NOMO-1 treated with dmso at 0.1 percent for 144 hours (cell line): ENCODE results near the gene TMEM126A.

Source experiments
- DNase-seq: peaks from one replicate; lab custom pipeline; 2025; ENCODE audit not compliant: unreplicated experiment; lab: John Stamatoyannopoulos, UW

TMEM126A gene

DNA sequence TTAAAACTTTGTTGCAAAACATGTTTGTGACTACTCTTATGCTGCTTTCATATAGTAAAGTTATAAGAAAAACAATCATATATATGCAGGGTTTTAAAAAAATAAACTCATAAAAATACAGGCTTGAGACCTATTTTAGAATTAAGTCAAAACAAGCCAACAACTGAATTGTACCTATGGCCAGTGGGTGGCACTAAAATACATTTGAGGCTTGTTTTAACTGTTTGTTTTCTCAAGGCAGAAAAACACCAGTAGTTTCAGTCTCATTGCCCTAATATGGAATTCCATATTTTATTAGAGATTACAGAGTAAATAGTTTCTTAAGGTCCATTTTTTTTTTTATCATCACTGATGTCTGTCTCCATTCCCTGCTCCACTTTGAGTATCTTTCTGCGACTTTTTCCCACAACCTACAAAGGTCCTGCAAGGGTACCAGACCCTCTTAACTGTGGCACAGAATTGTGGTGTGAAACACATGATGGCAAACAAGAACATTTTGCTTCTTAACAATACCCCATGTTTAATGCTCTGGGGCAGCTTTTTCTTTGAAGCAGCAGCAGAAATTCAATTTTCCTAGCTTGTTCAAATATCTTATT is 46.7 kb downstream of the TMEM126A start:
- no peak for DNase-seq

DNA sequence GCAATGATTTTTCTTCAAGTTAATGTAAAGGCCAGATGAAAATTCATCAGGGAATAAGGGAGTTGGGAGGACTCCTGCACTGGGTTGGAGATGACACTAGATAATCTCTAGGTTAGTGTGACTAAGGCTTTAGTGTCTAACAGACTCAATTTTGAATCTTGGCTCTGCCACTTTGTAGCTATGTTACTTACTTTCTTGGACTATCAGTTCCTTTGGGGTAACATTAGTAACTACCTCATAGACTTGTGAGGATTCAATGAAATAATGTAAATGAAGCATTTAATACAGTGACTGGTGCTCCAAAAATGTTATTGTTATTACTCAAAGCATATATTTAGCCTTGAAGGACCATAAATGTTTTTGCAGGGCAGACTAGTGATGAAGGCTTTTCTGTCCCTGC is 47.8 kb downstream of the TMEM126A start:
- DNase-seq = no peak

DNA sequence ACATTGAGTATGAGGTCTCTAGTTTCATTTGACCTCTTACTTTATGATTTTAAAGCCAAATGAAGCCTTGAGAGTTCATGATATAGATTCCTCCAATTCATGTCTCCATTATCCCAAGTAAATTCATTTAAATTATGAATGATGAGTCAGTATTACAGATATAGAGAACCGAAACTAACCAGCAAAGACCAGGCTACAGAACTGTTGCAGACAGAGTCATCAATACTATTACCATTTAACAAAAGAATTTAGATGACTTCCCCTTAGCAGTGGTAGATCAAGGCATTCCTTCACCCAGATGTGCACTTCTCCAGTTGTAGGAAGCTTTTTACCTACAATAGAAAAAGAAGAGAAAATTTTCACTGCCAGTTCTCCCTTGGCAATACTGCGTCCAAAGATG is 50.0 kb downstream of the TMEM126A start:
- DNase-seq = no peak

DNA sequence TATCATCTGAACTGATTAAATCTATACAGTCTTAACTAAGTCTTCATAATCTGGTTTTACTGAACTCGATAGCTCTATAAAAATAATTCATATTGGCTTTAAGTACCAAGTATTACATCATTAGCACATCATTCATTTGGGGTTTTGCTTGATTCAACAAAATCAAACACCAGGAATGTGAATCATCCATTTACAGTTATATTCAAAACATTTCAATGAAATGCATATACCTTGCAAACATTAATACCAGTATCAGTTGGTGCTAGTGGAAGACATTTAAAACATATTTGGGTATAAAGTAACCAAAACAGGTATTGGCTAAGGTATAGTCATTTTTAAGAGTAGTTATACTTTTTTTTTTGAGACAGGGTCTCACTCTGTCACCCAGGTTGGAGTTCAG is 50.4 kb downstream of the TMEM126A start:
- DNase-seq = no peak

DNA sequence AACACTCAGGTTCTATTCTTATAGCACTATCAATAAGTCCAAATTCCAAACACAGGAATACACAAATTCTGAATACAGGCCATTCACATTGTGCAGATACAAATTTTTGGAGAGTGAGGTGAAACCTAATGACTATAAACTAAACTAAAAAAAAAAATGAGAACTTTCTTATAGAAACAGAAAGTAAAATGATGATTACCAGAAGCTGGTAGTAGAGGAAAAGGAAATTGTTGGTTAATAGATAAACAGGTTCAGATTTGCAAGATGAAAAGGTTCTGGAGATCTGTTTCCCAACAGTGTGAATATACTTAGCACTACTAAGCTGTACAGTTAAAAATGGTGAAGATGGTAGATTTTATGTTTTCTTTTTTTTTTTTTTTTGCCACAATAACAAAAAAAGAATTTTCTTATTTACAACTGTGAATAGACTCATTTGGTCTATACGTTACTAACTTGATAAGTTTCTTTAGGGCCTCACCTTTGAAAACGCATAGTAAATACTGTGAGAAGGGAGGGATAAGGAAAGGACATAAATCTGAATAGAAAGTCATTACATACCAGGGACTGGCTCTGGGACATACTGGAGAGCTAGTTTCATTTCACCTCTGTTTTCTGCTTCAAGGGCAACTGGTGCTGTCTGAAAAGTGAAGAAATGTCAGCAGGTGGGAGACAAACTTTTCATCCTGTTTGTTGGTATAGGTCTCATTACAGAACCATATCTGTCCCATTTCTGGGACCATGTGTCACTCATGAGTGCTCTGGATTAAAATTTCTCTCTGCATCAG is 52.4 kb downstream of the TMEM126A start:
- no peak for DNase-seq

DNA sequence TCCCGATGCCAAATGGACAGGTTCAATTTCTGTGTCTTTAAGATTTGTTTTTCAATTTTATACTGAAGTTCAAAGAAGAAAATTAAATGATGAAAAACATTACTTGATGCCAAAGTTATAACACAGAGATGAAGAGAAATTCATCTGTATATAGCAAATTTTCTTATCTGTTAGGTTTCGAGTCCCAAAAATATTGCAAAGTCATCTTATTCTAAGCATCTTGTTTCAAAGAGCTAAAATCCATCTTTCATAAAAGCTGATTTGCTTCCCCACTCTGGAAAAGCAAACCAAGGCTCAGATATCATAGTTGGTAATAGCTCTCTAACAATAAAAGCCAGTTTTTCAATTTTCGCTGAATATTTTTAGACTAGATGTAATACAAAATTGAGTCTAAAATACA is 57.2 kb downstream of the TMEM126A start:
- no peak for DNase-seq

DNA sequence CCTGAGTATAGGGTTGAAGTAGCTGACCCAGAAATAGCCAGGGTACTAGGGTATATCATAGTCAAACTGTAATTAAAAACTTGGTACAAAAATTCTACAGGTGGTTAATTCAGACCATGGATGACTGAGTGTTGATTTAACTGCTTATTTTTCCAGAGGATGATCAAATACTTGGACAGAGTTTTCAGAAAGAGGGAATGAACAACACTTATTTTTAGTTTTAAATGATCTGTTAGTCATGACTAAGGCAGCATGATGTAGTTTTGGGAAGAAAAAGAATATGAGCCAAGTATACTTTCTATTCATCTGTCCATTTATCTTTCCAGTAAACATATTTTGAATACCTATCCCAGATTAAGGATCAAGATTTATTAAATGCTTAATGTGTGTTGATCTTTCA is 58.0 kb downstream of the TMEM126A start:
- no peak for DNase-seq
